GM19193 (cell line): Measurements from ENCODE around the gene SAT1.
A peak's percentile ranks its signal among the peaks of the same experiment; 100 is the strongest.

ENCODE experiments used
- POLR2A ChIP-seq: IDR thresholded peaks from 4 replicates; pipeline ENCODE4 v1.6.1; 2011; ENCODE audit not compliant: insufficient read depth, insufficient read length; ENCODE audit errors: extremely low read depth

Gene SAT1

GRCh38 chrX:23782863-23783588 is at the start of gene SAT1:
SAT1 (plus strand) TSS chrX:23783173; CDS start chrX:23783352, 179 bp downstream.
- peak; percentile 100 for TF ChIP-seq POLR2A

- no peak for TF ChIP-seq POLR2A
Measured at GRCh38 chrX:23736030-23736429, 46.9 kb upstream of the SAT1 start.

GRCh38 chrX:23737413-23737812 is 45.6 kb upstream of the SAT1 start:
- no peak for TF ChIP-seq POLR2A

GRCh38 chrX:23742174-23742696 is 40.7 kb upstream of the SAT1 start:
- no peak for TF ChIP-seq POLR2A

- peak; percentile 61 for TF ChIP-seq POLR2A
Measured at GRCh38 chrX:23742697-23743622, 40.0 kb upstream of the SAT1 start, which contains the start of gene ACOT9. ACOT9 (minus strand) TSS chrX:23743276; CDS start chrX:23743144, 132 bp downstream.

GRCh38 chrX:23745786-23746185 is 37.2 kb upstream of the SAT1 start:
- TF ChIP-seq POLR2A: no peak

- TF ChIP-seq POLR2A: no peak
Measured at GRCh38 chrX:23749129-23749528, 33.8 kb upstream of the SAT1 start.

- no peak for TF ChIP-seq POLR2A
Measured at GRCh38 chrX:23749576-23749975, 33.4 kb upstream of the SAT1 start.

- no peak for TF ChIP-seq POLR2A
Measured at GRCh38 chrX:23752740-23753415, 30.1 kb upstream of the SAT1 start.

- no peak for TF ChIP-seq POLR2A
Measured at GRCh38 chrX:23754664-23755063, 28.3 kb upstream of the SAT1 start.

- TF ChIP-seq POLR2A: no peak
Measured at GRCh38 chrX:23756165-23756564, 26.8 kb upstream of the SAT1 start.

GRCh38 chrX:23759821-23760220 is 23.2 kb upstream of the SAT1 start:
- no peak for TF ChIP-seq POLR2A

GRCh38 chrX:23764188-23764984 is 18.6 kb upstream of the SAT1 start:
- no peak for TF ChIP-seq POLR2A

GRCh38 chrX:23765449-23765848 is 17.5 kb upstream of the SAT1 start:
- no peak for TF ChIP-seq POLR2A
